H1 (cell line): ENCODE measurements around the gene ASGR2. TPM values are rescaled to one million over a fixed set of nuclear protein-coding genes. Genes with fewer than 3 reads are reported as not detected.

Experiments used
- EGR1 ChIP-seq: IDR thresholded peaks from 2 replicates; pipeline ENCODE4 v1.6.1; 2011; ENCODE audit warnings: low read depth, low read length, borderline replicate concordance
- GTF2F1 ChIP-seq: IDR thresholded peaks from 2 replicates; pipeline ENCODE4 v1.6.1; 2012; ENCODE audit warnings: low read depth, low read length, improper control_type of control experiment, borderline replicate concordance
- HDAC2 ChIP-seq, 2 experiments: fragments of 300-600 bp in 1 of 2; sonication (generic) in 1 of 2; IDR thresholded peaks; 2 replicates each; pipeline ENCODE4 v1.6.1; 2011 to 2012; ENCODE audit warnings: low read depth in 2 of 2, low read length in 2 of 2, mild to moderate bottlenecking in 2 of 2, moderate library complexity in 2 of 2, borderline replicate concordance in 1 of 2, inconsistent platforms in 1 of 2
- POLR2A ChIP-seq, 2 experiments: IDR thresholded peaks; 1 replicate in 1 of 2; 2 replicates in 1 of 2; pipeline ENCODE4 v1.6.1; 2011; ENCODE audit warnings: low read depth in 2 of 2, low read length in 2 of 2, mild to moderate bottlenecking in 2 of 2; ENCODE audit errors: control extremely low read depth in 1 of 2
- RAD21 ChIP-seq, 2 experiments: IDR thresholded peaks in 1 of 2; conservative IDR thresholded peaks in 1 of 2; 2 replicates each; pipeline ENCODE4 v1.6.1; 2011; ENCODE audit warnings: low read depth in 2 of 2, low read length in 2 of 2, improper control_type of control experiment in 1 of 2, inconsistent platforms in 1 of 2, mild to moderate bottlenecking in 1 of 2, moderate library complexity in 1 of 2
- RBBP5 ChIP-seq: IDR thresholded peaks from 2 replicates; pipeline ENCODE4 v1.7.1; 2012; ENCODE audit warnings: low read depth, mild to moderate bottlenecking, inconsistent platforms, low read length, moderate library complexity, borderline replicate concordance
- polyA plus RNA-seq, 7 experiments: library from polyadenylated mRNA; depleted of rRNA in 3 of 7; stranded (reverse) in 5 of 7; unstranded in 2 of 7; fragments of >200 nt in 5 of 7; fragments of 200-250 nt in 2 of 7; gene quantifications; 1 replicate in 5 of 7; 2 replicates in 1 of 7; 4 replicates in 1 of 7; pipeline versions ENCODE4 v1.2.1 to v1.2.3, GENCODE V29; 2011 to 2013; ENCODE audit warnings: missing spikeins in 2 of 7, mixed read lengths in 2 of 7
- total RNA-seq: library from RNA; stranded (reverse); fragmentation: NEBNext Ultra II Directional; extraction: Animal tissue kit (Norgen Biotek cat#: 25700); gene quantifications from 2 replicates; pipeline ENCODE4 v1.2.1, GENCODE V29; 2021

Gene ASGR2
- total and polyA plus RNA-seq, 2 of the 8 experiments (the other 6 are each of a cell fraction or from before 2014, with no cell fraction given), result 0.91 TPM; not detected in 1

DNA sequence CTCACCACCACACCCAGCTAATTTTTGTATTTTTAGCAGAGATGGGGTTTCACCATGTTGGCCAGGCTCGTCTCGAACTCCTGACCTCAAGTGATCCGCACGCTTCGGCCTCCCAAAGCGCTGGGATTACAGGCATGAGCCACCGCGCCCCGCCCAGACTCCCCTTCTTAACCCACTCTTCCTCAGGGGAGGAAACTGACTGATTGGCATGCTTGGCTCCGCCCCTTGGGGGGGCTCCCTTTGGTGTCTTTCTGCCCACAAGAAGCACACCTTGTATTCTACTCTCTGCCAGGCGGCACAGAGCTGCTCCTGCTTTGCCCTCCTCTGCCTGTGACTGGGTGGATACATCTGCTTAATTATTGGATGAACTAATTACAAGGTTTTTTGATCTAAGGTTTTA is 4.7 kb upstream of the ASGR2 start (continued):
- TF ChIP-seq HDAC2 (IDR thresholded peaks at IDR 0.05; ENCODE audit: borderline replicate concordance in 1 of 2, low read depth in 2 of 2, low read length in 2 of 2), result no peak
- no peak for TF ChIP-seq EGR1
- TF ChIP-seq RBBP5, result no peak
- TF ChIP-seq GTF2F1, result no peak
- no peak for TF ChIP-seq RAD21 (IDR thresholded peaks at IDR 0.05 in 1 of 2, conservative IDR thresholded peaks at IDR 0.05 in 1 of 2; ENCODE audit: low read depth in 2 of 2, low read length in 2 of 2)
- TF ChIP-seq POLR2A (IDR thresholded peaks at IDR 0.05; ENCODE audit: control extremely low read depth in 1 of 2, low read depth in 2 of 2, low read length in 2 of 2), result no peak
